Lower lobe of right lung (tissue), 2 donors: ENCODE results near the gene HES3. TPM values are rescaled to one million over a fixed set of nuclear protein-coding genes. Genes with fewer than 3 reads are reported as not detected.

ENCODE experiments used
- ATAC-seq, 2 donors: fragments of 200-7000 bp; cut with Tn5 transposase; one replicate each; pipeline ENCODE4 v1.9.1; 2020 to 2022; ENCODE audit warnings: mild to moderate bottlenecking in 2 of 2, moderate library complexity in 2 of 2
- DNase-seq: peaks from one replicate; pipeline ENCODE4 v3.0.0-alpha.2; 2020
- H3K27ac ChIP-seq: fragments of 200-600 bp; one replicate; pipeline ENCODE4 v1.8.0; 2022
- H3K27me3 ChIP-seq: fragments of 200-600 bp; one replicate; pipeline ENCODE4 v1.8.0; 2022; ENCODE audit warnings: low read depth
- H3K36me3 ChIP-seq: fragments of 200-600 bp; one replicate; pipeline ENCODE4 v1.8.0; 2022; ENCODE audit warnings: mild to moderate bottlenecking
- H3K4me1 ChIP-seq: fragments of 200-600 bp; one replicate; pipeline ENCODE4 v1.8.0; 2022
- H3K4me3 ChIP-seq: fragments of 200-600 bp; one replicate; pipeline ENCODE4 v1.8.0; 2022; ENCODE audit warnings: mild to moderate bottlenecking
- H3K9me3 ChIP-seq: fragments of 200-600 bp; one replicate; pipeline ENCODE4 v1.8.0; 2022
- intact Hi-C: fragments of 100-400 bp; cut with DNase I; formaldehyde crosslinking; loops from one replicate; pipeline ENCODE4 v1.11.0; 2022
- total RNA-seq: library from RNA; stranded (reverse); fragmentation: NEBNext Ultra II Directional; extraction: Animal tissue kit (Norgen Biotek cat#: 25700); gene quantifications from one replicate; pipeline ENCODE4 v1.2.1, GENCODE V29; 2021
- TF ChIP-seq, protein P1 (sequence below): fragments of 200-600 bp; IDR thresholded peaks from one replicate; pipeline ENCODE4 v1.8.0; 2022; ENCODE audit warnings: antibody characterized with exemption, mild to moderate bottlenecking
- donor health status: DM: no; HTN: yes; CAD: no; lungs with severe emphysema.

The HES3 gene
- total RNA-seq, 1 donor from 2014 or later, result not detected

DNA sequence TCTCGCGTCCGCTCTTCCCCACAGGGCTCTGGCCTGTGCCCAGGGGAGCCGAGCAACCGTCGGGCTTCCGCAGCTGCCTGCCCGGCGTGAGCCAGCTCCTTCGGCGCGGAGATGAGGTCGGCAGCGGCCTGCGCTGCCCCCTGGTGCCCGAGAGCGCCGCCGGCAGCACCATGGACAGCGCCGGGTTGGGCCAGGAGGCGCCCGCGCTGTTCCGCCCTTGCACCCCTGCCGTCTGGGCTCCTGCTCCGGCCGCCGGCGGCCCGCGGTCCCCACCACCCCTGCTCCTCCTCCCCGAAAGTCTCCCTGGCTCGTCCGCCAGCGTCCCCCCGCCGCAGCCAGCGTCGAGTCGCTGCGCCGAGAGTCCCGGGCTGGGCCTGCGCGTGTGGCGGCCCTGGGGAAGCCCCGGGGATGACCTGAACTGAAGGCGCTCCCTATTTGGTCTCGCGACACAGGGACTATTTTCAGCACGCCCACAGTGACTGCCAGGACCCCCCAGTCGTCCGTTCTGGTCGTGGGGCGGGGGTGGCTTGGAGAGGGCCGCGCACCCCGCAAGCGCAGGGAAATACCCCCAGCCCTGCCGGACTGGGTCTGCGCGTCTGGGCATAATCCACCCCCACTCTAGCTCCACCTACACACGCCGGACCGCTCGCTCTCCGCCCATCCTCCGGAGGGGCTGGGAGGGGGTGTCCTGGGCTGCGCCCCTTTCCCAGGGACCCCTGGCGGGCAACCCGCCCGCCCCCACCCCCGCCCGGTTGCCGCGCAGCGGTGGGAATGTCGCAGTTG lies 1.3 kb downstream of the HES3 start:
- peaks cover 30% of the 10 kb centered on the region for H3K4me1 ChIP-seq
- peaks cover 92% of the 10 kb centered on the region for H3K27me3 ChIP-seq
- intact Hi-C loops, result no loop called here
- H3K27ac ChIP-seq, result no peak overlapping the region
- H3K9me3 ChIP-seq, result no peaks in the 10 kb centered on the region
- no peak overlapping the region for H3K4me3 ChIP-seq
- peak; percentile 85 to 90 for ATAC-seq
- TF ChIP-seq, protein P1, sequence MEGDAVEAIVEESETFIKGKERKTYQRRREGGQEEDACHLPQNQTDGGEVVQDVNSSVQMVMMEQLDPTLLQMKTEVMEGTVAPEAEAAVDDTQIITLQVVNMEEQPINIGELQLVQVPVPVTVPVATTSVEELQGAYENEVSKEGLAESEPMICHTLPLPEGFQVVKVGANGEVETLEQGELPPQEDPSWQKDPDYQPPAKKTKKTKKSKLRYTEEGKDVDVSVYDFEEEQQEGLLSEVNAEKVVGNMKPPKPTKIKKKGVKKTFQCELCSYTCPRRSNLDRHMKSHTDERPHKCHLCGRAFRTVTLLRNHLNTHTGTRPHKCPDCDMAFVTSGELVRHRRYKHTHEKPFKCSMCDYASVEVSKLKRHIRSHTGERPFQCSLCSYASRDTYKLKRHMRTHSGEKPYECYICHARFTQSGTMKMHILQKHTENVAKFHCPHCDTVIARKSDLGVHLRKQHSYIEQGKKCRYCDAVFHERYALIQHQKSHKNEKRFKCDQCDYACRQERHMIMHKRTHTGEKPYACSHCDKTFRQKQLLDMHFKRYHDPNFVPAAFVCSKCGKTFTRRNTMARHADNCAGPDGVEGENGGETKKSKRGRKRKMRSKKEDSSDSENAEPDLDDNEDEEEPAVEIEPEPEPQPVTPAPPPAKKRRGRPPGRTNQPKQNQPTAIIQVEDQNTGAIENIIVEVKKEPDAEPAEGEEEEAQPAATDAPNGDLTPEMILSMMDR, result peak; percentile 80
- H3K36me3 ChIP-seq, result no peaks in the 10 kb centered on the region
- peak; percentile 86 for DNase-seq

DNA sequence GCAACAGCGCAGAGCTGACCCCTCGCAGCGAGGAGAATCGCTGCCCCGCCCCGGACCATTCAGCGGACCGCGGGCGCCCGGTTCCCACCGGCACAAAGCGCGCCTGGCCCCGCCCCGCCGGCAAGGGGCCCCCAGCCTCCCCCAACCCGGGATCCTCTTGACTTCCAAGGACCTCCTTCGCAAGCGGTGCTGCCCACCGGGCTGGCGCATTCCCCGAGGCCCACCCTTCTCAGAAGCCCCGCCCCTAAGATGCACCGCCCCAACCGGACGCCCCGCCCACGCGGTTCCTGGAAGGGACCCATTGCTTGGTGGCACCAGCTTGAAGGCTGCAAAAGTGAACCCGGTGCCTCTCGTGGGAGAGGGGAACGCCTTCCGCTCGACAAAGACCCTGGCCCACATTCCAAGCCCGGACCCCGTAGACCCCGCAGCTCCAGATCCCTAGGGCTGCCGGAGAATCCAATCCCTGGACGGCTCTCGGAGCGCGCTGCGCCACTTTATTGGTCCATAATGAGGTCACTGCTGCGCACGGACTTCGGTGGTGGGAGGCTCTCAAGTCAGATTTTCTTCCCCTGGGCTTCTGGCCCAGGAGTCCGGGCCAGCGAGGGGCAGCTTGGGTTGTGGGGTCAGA lies 2.0 kb downstream of the HES3 start:
- Histone ChIP-seq H3K27ac (no peak overlapping the region), H3K36me3 (no peaks in the 10 kb centered on the region), H3K9me3 (no peaks in the 10 kb centered on the region), H3K4me1 (peaks cover 30% of the 10 kb centered on the region), H3K4me3 (no peak overlapping the region), H3K27me3 (peaks cover 90% of the 10 kb centered on the region)
- peak; percentile 5 to 15 for ATAC-seq
- no peak for DNase-seq
- intact Hi-C loops, result no loop called here
- TF ChIP-seq, protein P1, result no peak

DNA sequence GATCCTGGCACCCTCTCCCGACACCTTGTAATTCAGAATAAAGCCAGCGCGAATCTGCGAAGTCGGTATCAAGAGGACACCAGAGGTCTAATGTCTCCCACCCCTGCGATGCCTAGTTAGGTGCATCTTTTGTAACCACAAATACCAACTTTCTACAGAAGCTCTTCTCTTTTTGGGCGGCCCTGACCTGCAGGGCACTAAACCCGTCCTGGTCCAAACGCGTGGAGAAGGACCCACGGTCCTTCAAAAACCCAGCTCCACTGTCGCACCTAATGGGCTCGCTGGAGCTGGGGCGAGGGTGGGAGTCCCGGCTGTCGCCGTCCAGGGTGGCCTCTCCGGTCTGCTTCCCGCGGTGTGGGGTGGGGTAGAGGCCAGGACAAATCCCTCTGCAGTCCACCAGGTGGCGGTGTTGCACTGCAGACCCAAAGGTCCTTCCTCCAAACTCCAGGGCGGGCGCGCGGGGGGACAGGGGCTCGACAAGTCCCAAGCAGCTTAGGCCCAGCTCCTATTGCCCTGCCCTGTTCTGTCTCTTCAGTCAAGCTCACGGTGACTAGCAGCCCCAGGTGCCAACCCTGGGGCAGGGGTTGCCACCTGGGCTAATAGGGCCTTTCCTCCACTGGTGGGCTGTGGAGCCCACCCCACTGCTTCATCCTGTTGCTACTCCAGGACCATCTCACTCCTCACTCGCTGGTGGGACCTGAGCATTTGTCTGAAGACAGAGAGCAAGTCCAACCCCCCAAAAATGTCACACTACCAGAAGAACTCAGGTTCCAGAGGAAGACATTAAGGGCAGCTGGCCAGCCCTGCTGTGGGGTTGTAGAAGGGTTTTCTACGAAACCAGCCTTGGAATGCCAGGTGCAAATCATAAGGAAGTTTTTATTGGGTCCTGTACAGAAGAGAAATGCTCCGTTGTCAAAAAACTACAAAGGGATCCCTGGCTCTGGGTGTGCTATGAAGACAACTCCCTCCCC lies 2.8 kb downstream of the HES3 start:
- H3K27me3 ChIP-seq, result peaks cover 90% of the 10 kb centered on the region
- TF ChIP-seq, protein P1, result peak; percentile 92

DNA sequence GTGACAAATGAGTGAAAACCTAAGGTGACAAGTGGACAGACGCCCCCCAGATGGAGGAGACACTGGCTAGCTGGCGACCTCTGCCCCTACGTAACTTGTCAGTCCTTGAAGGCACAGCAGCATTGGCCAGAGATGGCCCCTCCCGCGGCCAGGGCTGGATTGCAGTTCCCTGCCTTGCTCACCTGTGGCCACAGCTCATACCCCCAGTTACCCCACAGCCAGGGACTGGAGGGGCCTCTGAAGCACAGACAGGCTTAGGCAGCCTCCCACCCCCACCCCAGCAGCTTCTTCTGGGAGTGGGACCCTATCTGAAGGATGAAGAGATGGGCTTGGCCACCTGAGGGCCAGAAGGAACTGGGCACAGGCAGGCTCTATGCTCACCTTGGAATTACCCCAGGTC lies 3.7 kb downstream of the HES3 start:
- H3K27ac ChIP-seq, result no peak overlapping the region
- H3K4me3 ChIP-seq, result no peak overlapping the region
- H3K27me3 ChIP-seq, result peaks cover 82% of the 10 kb centered on the region
- peaks cover 2% of the 10 kb centered on the region for H3K36me3 ChIP-seq
- no peak for DNase-seq
- H3K9me3 ChIP-seq, result no peaks in the 10 kb centered on the region
- TF ChIP-seq, protein P1, result no peak
- H3K4me1 ChIP-seq, result peaks cover 22% of the 10 kb centered on the region
- intact Hi-C loops, result no loop called here
- ATAC-seq, result no peak

More for the DNA sequence above, 2.8 kb downstream of the HES3 start:
- Histone ChIP-seq H3K27ac (no peak overlapping the region), H3K36me3 (no peaks in the 10 kb centered on the region), H3K4me3 (no peak overlapping the region), H3K9me3 (no peaks in the 10 kb centered on the region), H3K4me1 (peaks cover 27% of the 10 kb centered on the region)
- intact Hi-C loops, result no loop called here
- ATAC-seq, result peak; percentile 75 to 80
- DNase-seq, result peak; percentile 87

DNA sequence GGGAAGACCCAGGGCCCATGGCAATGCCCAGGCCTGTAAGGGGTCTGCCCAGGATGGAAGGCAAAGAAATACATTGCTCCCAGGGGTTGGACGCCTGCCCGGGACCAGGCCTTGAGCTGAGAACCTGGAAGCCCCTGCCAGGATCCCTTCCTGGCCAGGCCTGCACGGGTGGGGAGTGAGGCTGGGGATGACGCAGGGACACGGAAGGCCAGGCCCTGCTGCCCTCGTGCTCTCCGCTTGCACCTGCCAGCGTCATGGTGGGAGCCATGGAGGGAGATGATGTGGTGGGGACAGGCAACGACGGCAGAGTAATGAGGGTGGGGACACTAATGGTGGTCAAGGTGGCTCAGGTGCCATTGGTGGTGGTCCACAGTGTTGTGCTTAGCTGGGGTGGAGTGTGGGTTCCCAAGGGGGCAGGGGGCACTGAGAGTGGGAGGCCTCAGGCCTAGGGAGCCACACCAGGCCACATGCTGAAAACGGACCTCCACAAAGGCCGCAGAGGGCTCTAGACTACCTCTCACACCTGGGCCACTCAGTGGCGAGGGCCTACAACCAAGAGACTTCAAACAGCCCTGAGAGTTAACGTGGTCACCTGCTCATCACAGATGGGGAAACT lies 4.3 kb downstream of the HES3 start:
- ATAC-seq (no peak), DNase-seq (no peak)
- intact Hi-C loops, result no loop called here
- Histone ChIP-seq H3K27ac (no peak overlapping the region), H3K9me3 (no peaks in the 10 kb centered on the region), H3K4me3 (no peak overlapping the region), H3K36me3 (peaks cover 4% of the 10 kb centered on the region), H3K4me1 (peaks cover 22% of the 10 kb centered on the region), H3K27me3 (peaks cover 76% of the 10 kb centered on the region)
- TF ChIP-seq, protein P1, result no peak
